A673 (cell line): ENCODE data around the gene OR52N1.

Experiments used
- EZH2 ChIP-seq: fragments of 200-600 bp; sonication (generic); IDR thresholded peaks from 2 replicates; pipeline ENCODE4 v1.6.1; 2017; ENCODE audit warnings: borderline replicate concordance, low read depth, mild to moderate bottlenecking, mixed read lengths, antibody characterized with exemption, low read length; ENCODE audit not compliant: poor library complexity, severe bottlenecking
- TF ChIP-seq, protein P1 (sequence below): fragments of 300-800, 200-600 bp; sonication (generic); conservative IDR thresholded peaks from 2 replicates; pipeline ENCODE4 v1.5.1; 2017; ENCODE audit warnings: low read depth, mild to moderate bottlenecking, antibody characterized with exemption, low read length, moderate library complexity, mixed read lengths

DNA sequence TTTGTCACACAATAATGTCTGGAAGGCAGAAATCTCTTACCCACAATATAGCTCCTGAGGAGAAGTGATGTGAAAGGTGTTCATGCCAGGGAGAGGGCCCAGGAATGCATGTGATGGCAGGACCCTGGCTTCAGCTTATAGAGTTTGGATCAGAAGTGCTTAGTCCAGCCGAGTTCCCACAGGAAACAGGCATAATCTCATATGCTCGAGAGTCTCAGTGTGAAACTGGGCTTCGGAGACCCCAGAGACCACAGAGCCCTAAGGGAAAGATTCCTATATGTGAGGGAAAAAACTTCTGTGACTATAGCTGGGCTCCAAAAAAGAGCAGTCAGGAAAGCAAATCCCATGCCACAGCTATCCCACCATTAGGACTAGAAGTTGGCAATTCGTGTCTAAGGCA is 7.8 kb downstream of the OR52N1 start, which contains the start of gene OR52N5:
- TF ChIP-seq, protein P1, sequence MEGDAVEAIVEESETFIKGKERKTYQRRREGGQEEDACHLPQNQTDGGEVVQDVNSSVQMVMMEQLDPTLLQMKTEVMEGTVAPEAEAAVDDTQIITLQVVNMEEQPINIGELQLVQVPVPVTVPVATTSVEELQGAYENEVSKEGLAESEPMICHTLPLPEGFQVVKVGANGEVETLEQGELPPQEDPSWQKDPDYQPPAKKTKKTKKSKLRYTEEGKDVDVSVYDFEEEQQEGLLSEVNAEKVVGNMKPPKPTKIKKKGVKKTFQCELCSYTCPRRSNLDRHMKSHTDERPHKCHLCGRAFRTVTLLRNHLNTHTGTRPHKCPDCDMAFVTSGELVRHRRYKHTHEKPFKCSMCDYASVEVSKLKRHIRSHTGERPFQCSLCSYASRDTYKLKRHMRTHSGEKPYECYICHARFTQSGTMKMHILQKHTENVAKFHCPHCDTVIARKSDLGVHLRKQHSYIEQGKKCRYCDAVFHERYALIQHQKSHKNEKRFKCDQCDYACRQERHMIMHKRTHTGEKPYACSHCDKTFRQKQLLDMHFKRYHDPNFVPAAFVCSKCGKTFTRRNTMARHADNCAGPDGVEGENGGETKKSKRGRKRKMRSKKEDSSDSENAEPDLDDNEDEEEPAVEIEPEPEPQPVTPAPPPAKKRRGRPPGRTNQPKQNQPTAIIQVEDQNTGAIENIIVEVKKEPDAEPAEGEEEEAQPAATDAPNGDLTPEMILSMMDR, result no peak
- no peak for TF ChIP-seq EZH2
